Stimulated activated CD4-positive, alpha-beta T cell treated with anti-CD3 and anti-CD28 coated beads, TNF-alpha, amount 100 ng/mL, for 24 hours (primary cell): ENCODE data around the gene GNG8.

Experiments used
- DNase-seq, 3 experiments: peaks; one replicate each; pipeline ENCODE4 v3.0.0-alpha.2; 2020; ENCODE audit warnings: low read depth in 3 of 3

The GNG8 gene

GRCh38 chr19:46618670-46619231 lies 17.3 kb downstream of the GNG8 start:
- no peak for DNase-seq

DNA sequence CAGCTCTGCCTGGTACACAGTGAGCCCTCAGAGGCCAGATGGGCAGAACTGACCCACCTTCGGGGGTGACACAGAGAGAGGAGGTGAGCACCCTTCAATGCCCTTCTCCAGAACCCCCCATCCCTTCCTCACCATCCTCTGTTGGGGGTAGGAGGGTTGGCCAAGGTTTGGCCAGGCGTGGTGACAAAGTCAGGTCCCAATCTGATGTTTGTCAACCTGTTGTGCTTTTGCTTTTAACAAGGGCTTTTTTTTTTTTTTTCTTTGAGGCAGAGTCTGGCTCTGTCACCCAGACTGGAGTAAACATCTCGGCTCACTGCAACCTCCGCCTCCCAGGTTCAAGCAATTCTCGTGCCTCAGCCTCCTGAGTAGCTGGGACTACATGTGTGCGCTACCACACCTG lies 18.4 kb downstream of the GNG8 start:
- DNase-seq = no peak

- peak in 1 of 3 experiments; percentile 74 for DNase-seq
These were observed 19.2 kb downstream of the GNG8 start for GRCh38 chr19:46616631-46617322.

DNA sequence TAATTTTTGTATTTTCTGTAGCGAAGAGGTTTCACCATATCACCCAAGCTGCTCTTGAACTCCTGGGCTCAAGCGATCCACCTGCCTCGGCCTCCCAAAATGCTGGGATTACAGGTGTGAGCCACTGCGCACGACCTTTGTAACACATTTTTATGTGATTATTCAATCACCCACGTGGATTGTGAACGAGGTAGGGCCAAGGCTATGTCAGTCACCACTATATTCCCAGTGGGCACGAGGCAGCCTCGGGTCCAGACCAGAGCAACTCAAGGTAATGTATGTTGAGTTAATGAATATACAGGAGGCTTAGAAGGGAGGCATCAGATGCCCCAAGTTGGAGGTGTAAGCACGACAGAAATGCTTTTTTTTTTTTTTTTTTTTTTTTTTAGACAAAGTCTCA lies 20.0 kb downstream of the GNG8 start:
- DNase-seq = no peak

DNA sequence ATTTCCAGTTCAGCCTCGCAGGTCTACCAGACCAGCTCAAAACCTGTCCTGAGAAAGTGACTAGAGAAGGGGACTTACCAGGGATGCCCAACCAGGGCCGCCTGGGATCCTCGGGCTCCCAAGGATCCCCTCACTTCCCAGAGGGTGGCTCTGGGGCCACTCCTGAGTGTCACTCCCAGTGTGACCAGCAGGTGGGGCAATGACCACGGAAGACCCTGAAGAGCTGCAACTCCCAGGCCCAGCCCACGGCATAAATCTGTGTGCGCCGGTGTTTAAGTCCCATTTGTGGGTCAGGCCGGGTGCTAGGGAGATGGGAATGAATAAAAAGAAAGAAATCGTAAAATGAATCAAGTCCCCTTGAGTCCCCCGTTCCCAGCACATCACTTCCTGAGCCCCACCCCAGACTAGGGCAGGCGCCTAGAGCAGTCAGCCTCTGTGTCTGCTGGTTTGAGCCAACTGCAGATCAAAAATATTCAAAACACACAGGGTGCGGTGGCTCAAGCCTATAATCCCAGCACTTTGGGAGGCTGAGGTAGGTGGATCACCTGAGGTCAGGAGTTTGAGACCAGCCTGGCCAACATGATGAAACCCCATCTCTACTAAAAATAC lies 21.8 kb downstream of the GNG8 start:
- peak; percentile 61 to 81 (median 75) for DNase-seq

GRCh38 chr19:46613525-46613924 lies 22.5 kb downstream of the GNG8 start:
- no peak for DNase-seq

DNA sequence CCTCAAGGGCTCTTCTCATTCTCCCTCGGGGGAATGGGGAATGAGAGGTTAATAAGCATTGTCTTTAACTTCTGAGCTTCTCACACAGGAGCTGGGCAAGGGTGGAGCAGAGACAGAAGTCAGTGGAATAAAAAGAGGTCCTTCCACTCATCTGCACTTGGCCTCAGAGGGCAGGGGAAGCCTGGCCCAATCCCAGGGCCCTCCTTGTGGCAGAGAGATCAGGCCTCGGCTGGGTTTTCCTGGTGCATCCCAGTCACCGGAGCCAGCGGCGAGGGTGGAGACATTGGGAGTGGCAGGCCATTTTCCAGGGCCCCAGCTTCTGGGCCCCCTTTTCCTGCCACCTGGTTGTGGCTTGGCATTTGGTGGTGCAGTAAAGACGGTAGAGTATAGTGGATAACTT lies 24.2 kb downstream of the GNG8 start:
- DNase-seq = no peak

DNA sequence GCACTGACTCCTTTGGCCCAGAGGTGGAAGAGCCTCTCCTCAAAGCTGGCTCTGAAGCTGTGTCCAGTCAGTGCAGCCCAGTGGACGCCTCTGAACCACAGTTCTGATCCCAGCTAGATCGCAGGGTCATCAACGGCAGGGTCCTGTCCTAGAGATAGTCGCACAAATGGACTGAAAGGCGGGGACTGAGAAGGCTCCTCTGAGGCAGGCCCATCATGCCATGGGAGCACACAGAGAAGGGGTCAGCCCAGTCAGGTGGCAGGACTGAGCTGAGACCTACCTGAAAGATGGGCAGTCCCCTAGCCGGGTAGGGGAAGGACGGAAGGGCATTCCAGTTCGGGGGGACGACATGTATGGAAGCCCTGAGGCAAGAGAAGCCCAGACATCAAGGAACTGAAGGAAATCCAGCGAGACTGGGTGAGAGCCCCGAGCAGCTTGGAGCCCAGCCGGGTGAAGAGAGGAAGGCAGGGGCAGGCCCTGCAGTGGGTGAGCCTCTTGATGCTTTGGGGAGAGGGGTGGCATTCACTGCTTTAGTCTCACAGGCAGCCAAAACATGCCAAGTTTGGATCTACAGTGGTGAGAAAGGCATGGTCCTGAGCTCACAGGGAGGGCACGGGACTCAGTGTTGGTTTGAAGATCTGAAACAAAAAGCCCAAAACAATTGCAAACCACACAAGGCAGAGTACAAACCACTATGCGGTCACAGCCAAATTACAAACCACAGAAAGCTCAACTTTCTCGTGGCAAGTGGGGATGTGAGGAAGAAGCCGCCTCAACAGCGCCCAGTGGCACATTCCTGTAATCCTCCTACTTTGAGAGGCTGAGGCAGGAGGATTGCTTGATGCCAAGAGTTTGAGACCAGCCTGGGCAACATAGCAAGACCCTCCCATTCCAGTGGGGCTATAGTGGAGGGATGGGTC lies 24.9 kb downstream of the GNG8 start:
- no peak for DNase-seq

DNA sequence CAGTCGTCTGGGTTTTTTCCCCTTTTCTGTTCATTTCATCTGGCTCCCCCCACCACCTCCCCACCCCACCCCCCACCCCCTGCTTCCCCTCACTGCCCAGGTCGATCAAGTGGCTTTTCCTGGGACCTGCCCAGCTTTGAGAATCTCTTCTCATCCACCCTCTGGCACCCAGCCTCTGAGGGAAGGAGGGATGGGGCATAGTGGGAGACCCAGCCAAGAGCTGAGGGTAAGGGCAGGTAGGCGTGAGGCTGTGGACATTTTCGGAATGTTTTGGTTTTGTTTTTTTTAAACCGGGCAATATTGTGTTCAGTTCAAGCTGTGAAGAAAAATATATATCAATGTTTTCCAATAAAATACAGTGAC lies 25.6 kb downstream of the GNG8 start:
- DNase-seq = no peak

DNA sequence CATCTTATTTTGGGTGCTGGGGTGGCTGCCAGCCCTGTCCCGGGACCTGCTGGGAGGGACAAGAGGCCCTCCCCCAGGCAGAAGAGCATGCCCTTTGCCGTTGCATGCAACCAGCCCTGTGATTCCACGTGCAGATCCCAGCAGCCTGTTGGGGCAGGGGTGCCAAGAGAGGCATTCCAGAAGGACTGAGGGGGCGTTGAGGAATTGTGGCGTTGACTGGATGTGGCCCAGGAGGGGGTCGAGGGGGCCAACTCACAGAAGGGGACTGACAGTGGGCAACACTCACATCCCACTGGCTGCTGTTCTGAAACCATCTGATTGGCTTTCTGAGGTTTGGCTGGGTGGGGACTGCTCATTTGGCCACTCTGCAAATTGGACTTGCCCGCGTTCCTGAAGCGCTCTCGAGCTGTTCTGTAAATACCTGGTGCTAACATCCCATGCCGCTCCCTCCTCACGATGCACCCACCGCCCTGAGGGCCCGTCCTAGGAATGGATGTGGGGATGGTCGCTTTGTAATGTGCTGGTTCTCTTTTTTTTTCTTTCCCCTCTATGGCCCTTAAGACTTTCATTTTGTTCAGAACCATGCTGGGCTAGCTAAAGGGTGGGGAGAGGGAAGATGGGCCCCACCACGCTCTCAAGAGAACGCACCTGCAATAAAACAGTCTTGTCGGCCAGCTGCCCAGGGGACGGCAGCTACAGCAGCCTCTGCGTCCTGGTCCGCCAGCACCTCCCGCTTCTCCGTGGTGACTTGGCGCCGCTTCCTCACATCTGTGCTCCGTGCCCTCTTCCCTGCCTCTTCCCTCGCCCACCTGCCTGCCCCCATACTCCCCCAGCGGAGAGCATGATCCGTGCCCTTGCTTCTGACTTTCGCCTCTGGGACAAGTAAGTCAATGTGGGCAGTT lies 26.2 kb downstream of the GNG8 start:
- no peak for DNase-seq

DNA sequence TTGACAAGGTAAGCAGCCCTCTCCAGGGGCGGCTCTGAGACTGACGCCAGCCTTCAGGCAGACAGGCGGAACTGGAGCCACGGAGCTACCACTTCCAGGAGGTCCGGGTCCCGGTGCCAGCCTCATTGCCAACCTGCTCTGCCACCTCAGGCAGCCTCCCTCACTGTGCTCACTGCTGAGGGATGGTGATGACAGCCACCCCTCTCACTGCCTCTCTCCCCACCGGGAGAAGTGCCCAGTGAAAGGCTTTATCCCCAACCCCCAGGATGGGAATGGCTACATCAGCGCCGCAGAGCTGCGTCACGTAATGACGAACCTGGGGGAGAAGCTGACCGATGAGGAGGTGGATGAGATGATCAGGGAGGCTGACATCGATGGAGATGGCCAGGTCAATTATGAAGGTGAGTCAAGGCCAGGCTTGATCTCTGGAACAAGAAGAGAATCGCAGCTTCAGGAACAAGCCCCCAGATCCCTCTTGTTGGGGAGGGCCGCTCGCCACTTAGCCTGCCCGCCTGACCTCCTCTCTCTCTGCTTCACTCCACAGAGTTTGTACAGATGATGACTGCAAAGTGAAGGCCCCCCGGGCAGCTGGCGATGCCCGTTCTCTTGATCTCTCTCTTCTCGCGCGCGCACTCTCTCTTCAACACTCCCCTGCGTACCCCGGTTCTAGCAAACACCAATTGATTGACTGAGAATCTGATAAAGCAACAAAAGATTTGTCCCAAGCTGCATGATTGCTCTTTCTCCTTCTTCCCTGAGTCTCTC lies 27.2 kb downstream of the GNG8 start:
- no peak for DNase-seq

GRCh38 chr19:46608178-46608577 lies 27.8 kb downstream of the GNG8 start:
- no peak for DNase-seq

DNA sequence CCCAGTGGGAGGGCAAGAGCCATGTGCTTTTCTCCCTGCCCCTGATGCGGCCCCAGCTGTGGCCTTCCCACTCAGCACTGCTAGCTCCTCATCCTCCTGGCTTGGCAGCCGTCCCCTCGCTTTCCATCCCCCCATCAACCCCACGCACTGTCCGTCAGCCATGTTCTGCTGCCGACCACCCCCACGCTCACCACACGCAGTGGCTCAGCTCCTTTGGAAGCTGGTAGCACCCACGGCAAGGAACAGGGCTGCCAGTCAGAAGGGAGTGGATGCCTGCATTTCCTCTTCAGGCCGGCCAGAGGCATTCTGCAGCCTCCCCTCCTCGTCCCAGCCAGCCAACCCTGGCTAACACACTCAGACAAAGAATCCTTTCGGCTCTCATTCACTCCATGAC lies 28.6 kb downstream of the GNG8 start:
- no peak for DNase-seq

DNA sequence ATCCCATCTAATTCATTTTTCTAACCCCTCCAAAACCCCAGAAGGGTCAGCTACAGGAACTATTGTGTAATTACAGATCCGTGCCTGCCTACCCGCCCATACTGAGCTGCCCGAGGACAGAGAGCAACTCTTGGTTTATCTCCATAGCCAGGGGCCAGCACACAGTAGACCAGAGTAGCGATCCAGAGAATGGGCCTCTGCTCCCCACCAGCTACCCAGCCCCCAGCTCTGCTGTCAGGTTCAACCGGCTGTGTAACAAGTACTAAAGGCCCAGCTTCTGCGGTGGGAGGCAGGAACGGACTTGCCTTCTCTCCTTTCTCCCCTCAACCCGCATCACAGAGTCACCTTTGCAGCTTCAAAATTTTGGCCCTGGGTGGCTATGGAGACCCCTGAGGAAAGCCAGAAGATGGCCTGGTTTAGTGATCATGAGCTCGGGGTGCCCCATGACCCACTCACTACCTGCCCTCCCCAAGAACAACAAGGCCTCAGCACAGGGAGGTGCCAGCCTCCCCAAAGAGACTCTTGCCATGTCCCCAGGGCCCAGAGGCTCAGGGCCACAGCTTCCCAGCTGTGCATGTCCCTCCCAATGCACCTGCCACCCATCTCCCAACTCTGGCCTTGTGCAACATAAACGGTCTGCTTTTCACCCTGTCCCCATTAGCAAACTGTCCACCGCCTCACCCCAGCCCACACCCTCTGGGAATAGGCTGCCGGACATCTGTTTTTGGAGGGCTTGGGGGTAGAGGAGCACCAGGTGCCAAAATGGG lies 29.1 kb downstream of the GNG8 start:
- DNase-seq = no peak

DNA sequence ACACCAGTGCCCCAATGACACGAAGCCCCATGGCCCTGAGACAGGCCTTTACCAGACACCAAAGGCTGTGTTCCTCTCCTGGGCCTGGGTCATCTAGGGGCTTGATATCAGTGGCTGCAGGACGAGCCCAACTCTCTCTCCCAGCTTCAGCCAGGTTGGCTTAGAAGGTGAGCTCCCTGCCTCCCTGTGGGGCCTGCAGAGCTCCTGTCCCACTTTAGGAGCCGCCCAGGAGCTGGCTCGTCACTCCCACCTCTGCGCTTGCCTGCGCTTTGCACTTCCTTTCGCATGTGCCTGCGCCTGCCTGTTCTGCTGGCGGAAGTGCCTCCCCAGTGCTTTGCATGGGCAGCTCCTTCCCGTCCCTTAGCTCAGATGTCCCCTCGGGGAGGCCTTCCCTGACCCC lies 30.0 kb downstream of the GNG8 start:
- DNase-seq = no peak

DNA sequence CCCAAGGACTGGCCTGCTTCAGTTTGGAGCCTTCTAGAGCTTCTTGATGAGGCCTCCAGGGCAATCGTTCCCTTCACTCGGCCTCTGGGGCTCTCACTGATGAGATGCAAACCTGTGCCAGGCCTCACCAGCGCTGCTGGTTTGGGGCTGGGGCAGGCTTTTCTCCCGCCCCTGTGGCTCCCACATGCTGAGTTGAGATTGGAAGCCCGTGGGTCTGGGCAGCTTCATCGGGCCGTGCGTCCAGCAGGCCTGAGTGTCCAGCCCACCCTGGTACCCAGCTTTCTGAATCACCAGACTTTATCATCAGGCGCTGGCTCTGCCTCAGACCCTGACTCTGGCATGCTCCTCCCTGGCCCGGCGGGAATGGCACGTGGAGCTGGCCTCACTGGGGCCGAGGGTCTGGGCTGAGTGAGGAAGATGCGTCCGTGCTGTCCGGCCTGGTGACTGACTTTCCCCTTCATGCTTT lies 30.6 kb downstream of the GNG8 start:
- no peak for DNase-seq

DNA sequence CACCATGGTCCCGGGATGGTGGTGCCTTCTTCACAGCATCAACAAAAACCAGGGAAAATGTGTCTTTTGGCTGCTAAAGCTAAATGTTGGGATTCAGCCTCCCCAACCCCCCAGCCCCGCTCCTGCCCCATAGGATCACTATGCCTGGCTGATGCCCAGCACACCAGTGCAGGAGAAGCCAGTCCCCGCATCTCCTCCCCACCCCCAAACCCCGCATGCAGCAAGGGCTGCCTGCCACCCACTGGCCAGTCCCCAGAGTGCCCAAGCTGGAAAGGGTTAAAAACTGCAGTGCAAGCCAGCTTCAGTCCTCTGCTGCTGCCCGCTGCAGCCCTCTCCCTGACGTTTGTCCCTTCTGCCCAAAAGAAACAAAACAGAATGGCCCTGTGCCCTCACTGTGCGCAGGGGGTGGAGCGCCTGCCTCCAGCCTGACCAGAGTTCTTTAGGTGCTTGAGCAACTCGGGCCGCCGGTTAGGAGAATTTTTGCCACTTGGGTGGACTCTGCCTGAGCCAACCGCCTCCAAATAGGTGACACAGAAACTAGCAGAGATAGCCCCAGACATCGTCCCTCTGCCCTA lies 31.1 kb downstream of the GNG8 start:
- DNase-seq = no peak

- DNase-seq = no peak
These were observed 32.2 kb downstream of the GNG8 start for GRCh38 chr19:46603752-46604231.

GRCh38 chr19:46603195-46603637 lies 32.8 kb downstream of the GNG8 start:
- no peak for DNase-seq
